Adipocyte (in vitro differentiated cells): Measurements from ENCODE around the gene MYL4.

Source experiments
- DNase-seq: peaks from one replicate; pipeline ENCODE4 v3.0.0-alpha.2; 2015; ENCODE audit warnings: low read depth
- H3K27me3 ChIP-seq: replicated peaks from 2 replicates; pipeline ENCODE4 v1.7.0; 2013; ENCODE audit warnings: mild to moderate bottlenecking, low read length, moderate library complexity; ENCODE audit not compliant: control insufficient read depth, insufficient read depth
- H3K36me3 ChIP-seq: 2 replicates; pipeline ENCODE4 v1.7.0; 2013; ENCODE audit warnings: low read length, mild to moderate bottlenecking, moderate library complexity; ENCODE audit not compliant: control insufficient read depth, insufficient read depth, severe bottlenecking
- H3K4me1 ChIP-seq: 2 replicates; pipeline ENCODE4 v1.7.0; 2013; ENCODE audit warnings: mild to moderate bottlenecking, low read length, moderate library complexity; ENCODE audit not compliant: control insufficient read depth, insufficient read depth
- H3K4me3 ChIP-seq: 2 replicates; pipeline ENCODE4 v1.7.0; 2013; ENCODE audit warnings: mild to moderate bottlenecking, low read length, moderate library complexity
- H3K9ac ChIP-seq: 2 replicates; pipeline ENCODE4 v1.7.0; 2013; ENCODE audit warnings: mild to moderate bottlenecking, low read length, moderate library complexity
- H3K9me3 ChIP-seq: 2 replicates; pipeline ENCODE4 v1.7.0; 2013; ENCODE audit warnings: mild to moderate bottlenecking, low read length, moderate library complexity; ENCODE audit not compliant: control insufficient read depth

MYL4 gene

DNA sequence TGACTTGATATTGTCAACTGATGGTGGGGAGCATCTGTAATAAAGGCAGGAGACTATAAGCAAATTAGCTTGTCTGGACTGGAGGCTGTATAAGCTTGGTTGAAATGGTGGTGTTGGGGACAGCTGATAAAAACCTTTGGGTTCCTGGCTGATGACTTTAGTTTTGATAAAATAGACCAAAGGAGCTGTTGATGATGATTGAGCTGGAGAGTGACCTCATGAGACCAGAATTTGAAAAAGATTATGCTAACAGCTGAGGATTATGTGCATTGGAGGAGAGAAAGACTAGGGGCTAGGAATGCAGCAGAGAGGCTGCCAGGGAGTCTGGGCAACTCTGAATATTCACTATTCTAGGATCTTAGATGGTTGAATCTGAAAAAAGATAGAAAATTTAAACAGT is 11.3 kb upstream of the MYL4 start:
- no peaks in the 10 kb centered on the region for H3K4me1 ChIP-seq
- H3K9ac ChIP-seq, result no peak overlapping the region
- no peaks in the 10 kb centered on the region for H3K27me3 ChIP-seq
- no peak overlapping the region for H3K4me3 ChIP-seq
- no peaks in the 10 kb centered on the region for H3K36me3 ChIP-seq
- H3K9me3 ChIP-seq, result no peaks in the 10 kb centered on the region
- DNase-seq, result no peak

DNA sequence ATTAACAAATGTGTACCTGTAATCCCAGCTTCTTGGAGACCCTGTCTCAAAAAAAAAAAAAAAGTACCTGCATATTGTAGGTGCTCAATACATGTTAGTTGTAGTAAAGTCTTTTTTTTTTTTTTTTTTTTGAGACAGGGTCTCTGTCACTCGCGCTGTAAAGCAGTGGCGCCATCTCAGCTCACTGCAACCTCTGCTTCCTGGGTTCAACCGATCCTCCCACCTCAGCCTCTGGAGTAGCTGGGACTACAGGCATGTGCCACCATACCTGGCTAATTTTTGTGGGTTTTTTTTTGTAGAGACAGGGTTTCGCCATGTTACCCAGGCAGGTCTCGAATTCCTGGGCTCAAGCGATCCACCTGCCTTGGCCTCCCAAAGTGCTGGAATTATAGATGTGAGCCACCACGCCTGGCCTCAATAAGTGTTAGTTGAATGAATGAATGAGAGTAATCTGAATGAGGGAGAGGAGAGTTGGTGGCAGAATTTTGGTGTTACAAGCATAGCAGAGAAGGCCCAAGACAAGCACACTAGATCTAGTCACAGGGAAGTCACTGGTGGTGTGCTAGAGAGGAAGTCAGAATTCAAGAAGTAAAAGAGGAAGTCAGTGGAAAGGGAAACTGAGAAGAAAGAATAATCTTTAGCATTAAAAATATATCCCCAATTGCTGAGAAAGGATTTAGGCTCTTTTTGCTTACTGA is 9.4 kb upstream of the MYL4 start:
- Histone ChIP-seq H3K9me3 (no peaks in the 10 kb centered on the region), H3K4me3 (no peak overlapping the region), H3K9ac (no peak overlapping the region), H3K4me1 (peaks cover 12% of the 10 kb centered on the region), H3K27me3 (no peaks in the 10 kb centered on the region), H3K36me3 (no peaks in the 10 kb centered on the region)
- no peak for DNase-seq

DNA sequence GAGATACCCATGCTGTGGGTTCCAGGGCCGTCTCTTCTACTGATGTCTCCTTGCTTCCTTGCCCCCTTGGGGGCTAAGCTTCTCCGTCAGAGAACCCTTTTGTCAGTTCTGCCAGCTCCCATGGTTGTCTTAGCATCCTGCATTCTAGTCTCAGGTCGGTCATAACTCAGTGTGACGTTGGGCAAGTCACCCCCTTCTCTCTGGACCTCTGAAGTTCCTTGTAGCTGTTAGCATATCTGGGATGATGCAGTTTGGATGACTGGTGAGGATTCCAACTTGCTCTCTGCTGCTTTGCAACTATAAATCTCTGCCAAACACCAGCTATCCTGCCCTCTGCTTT is 8.9 kb upstream of the MYL4 start:
- DNase-seq, result no peak
- H3K36me3 ChIP-seq, result no peaks in the 10 kb centered on the region
- H3K9ac ChIP-seq, result no peak overlapping the region
- no peaks in the 10 kb centered on the region for H3K27me3 ChIP-seq
- H3K4me3 ChIP-seq, result no peak overlapping the region
- no peaks in the 10 kb centered on the region for H3K9me3 ChIP-seq
- peaks cover 17% of the 10 kb centered on the region for H3K4me1 ChIP-seq

DNA sequence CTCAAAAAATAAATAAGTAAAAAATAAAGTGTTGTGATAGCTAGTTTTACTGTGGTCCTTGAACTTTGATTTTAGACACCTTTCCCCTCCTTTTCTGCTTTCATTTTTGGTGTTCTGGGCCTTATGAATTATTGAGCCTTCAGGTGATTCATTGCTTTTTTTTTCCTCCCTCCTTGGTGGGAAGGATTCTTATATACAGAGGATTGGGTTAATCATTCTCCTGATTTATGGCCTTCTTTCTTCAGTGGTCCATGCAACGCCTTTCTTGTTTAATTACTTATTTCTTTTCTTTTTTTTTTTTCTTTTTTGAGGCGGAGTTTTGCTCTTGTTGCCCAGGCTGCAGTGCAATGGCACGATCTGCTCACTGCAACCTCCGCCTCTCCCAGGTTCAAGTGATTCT is 8.0 kb upstream of the MYL4 start:
- no peaks in the 10 kb centered on the region for H3K36me3 ChIP-seq
- no peak for DNase-seq
- no peak overlapping the region for H3K4me3 ChIP-seq
- no peaks in the 10 kb centered on the region for H3K9me3 ChIP-seq
- peaks cover 25% of the 10 kb centered on the region for H3K4me1 ChIP-seq
- no peaks in the 10 kb centered on the region for H3K27me3 ChIP-seq
- no peak overlapping the region for H3K9ac ChIP-seq

DNA sequence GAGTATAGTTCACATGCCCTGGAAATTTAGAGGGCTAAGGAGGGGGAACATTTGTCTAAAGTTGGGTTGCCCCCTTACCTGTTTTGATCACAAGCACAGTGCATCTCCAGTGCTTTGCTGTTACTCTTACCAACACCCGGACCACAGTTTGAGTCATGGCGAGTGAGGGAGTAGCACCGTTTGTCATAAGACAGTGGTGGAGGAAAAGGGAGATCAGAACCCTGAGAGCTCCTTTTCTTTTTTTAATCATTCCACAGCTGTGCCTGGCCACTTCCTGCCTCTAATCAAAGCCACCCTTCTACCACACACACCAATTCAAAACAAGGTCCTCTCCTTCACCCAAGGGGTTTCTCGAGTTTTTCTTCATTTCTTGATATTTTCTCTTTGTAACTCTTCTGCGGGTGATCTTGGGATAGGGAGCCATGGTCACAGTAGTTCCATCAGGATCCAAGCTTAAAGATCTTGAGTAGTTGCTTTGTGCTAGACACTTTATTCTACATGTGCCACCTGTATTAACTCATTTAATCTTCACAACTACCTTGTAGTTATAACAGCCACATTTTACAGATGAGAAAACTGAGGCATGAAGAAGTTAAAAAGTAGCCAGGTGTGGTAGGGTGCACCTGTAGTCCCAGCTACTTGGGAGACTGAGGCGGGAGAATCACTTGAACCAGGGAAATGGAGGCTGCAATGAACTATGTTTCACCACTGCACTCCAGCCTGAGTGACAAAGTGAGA is 5.0 kb upstream of the MYL4 start:
- Histone ChIP-seq H3K4me1 (peaks cover 25% of the 10 kb centered on the region), H3K27me3 (no peaks in the 10 kb centered on the region), H3K9ac (no peak overlapping the region), H3K9me3 (no peaks in the 10 kb centered on the region), H3K36me3 (no peaks in the 10 kb centered on the region), H3K4me3 (peak overlapping the region; percentile 3)
- DNase-seq, result no peak

DNA sequence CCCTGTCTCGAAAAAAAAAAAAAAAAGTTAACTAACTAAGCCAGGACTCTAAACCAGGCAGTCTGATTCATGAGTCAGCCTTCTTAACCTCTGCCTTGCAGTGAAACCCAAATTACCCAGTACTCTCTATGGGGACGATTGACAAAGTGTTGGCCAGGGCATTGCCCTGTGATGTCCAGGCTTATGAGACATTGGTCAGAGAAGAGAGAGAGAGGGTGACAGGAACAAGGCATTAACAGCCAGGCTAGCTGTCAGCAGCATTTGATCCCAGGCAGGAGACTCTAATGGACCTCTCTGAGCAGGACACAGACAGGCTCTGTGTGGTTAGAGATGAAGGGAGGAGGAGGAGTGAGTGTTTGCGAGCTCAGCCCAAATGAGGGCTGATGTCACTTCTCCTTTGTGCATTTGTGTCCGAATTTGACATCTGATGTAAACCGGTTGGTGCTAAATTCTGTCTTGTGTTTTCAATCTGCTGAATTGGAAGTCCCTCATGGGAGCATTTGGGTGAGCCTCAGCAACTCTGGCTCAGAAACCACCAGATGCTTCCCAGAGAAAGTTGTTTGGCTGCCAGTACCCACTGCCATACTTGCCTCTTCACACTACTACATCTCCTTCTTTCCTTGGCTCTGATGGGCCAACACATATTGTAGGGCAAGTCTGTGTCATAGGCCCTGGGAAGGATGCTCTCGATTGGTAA is 4.3 kb upstream of the MYL4 start:
- H3K27me3 ChIP-seq, result no peaks in the 10 kb centered on the region
- peaks cover 25% of the 10 kb centered on the region for H3K4me1 ChIP-seq
- H3K9me3 ChIP-seq, result no peaks in the 10 kb centered on the region
- H3K4me3 ChIP-seq, result peak overlapping the region; percentile 3
- no peak overlapping the region for H3K9ac ChIP-seq
- peak; percentile 46 for DNase-seq
- H3K36me3 ChIP-seq, result no peaks in the 10 kb centered on the region

DNA sequence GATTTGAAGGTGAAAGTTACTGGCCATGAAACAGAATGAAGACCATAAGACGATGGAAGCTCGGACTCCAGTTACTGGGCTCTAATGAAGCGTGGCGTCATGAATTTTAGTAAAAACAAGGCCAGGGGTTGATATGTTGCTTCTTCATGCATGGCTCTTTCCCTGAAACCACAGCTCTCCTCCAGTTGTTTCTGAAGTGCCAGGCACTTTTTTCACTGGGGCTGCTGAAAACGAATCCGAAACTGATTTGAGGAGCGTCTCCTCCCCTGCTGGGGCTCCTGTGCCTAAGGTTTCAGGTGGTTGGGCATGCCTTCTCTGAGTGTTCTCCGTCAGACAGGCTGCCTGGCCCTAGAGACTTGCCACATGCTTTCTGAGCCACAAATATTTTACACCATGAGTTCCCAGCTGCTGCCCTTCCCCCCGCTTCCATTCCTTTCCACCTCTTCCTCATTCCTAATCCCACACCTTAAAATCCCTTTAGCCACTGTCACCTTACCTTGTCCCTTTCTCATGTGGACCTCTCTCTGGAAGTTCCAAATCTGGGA is 3.7 kb upstream of the MYL4 start:
- Histone ChIP-seq H3K4me3 (peak overlapping the region; percentile 5), H3K4me1 (peaks cover 25% of the 10 kb centered on the region)
- DNase-seq, result peak; percentile 75

DNA sequence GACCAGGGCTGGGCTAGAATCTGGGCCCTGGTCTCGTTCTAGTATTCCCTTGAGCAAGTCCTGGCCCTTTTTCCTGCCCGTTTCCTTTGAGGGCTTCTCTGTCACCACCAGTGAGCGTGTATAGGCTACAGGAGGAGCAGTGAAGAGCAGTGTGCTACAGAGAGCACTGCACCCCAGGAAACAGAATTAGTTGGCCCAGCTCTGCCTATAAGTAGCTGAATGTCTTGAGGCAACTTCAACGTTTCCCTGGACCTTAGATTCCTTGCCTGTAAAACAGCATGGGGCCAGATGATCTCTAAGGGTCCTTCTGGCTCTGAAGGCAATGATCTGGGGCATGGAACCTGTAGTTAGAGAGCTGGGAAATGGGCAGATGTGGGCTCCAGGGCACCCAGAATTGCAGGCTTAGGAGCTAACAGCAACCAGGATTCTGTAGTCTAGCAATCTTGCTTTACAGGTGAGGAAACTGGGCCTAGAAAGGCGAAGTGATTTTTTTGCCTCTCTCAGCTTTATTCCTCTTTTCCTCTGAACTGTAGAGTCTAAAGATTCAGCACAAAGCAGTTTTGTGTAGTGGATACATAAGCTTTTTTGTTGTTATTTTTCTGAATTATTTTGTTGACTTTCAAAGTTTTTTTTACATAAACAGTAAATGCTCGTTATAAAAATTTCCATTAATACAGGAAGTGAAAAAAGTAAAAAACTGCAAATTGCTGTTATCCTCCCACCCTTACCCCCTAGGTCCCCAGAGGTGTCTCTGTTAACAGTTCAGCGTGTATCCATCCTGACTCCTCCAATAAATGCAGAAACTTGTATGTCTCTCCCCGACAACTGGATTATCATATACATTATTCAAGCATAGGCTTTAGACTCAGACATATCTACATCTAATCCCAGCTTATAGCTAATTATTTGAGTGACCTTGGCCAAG is 1.7 kb upstream of the MYL4 start:
- Histone ChIP-seq H3K36me3 (no peaks in the 10 kb centered on the region), H3K27me3 (no peaks in the 10 kb centered on the region), H3K9me3 (no peaks in the 10 kb centered on the region), H3K4me1 (peaks cover 25% of the 10 kb centered on the region), H3K4me3 (no peak overlapping the region), H3K9ac (no peak overlapping the region)
- no peak for DNase-seq

More for the DNA sequence above, 3.7 kb upstream of the MYL4 start:
- Histone ChIP-seq H3K9me3 (no peaks in the 10 kb centered on the region), H3K27me3 (no peaks in the 10 kb centered on the region), H3K36me3 (no peaks in the 10 kb centered on the region), H3K9ac (no peak overlapping the region)

DNA sequence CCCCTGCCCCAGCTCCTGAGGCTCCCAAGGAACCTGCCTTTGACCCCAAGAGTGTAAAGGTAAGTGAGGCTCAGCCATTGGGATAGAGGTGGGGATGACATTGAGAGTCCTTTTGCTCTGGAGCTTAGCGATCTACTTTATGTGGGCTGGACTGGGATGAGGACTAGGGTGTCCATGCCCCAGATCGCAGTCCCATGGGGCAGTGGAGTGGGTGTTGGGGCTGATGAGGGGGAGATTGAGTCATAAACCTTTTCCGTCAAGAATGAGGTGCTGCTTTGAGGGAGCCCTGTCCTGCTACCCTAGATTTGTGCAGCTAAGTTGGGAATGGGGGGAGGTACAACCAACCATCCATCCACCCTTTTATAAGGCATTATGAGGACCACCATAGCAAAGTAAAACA is 351 bp downstream of the MYL4 start:
- H3K9me3 ChIP-seq, result no peaks in the 10 kb centered on the region
- H3K4me1 ChIP-seq, result peaks cover 15% of the 10 kb centered on the region
- no peak for DNase-seq
- H3K4me3 ChIP-seq, result no peak overlapping the region
- no peaks in the 10 kb centered on the region for H3K27me3 ChIP-seq
- no peaks in the 10 kb centered on the region for H3K36me3 ChIP-seq
- no peak overlapping the region for H3K9ac ChIP-seq

DNA sequence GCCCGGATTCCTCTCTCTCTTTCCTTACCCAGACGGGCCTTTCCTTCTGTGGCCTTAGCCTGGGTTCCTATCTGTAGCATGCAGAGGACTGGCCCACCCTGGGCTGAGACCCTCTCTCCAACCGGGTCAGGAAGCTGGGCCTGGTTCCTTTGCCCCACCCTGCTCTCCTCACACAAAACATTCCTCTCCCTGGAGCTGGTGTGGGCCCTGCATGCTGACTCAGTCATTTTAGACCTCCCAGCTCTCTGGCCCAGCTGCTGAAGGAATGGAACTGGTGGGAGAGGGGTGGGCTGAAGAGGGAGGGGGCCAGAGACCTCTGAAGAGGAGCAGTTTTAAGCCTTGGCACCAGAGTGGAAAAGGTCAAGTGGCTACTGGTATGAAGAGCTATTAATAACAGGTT is 957 bp downstream of the MYL4 start:
- H3K27me3 ChIP-seq, result no peaks in the 10 kb centered on the region
- H3K9ac ChIP-seq, result no peak overlapping the region
- peaks cover 9% of the 10 kb centered on the region for H3K4me1 ChIP-seq
- no peak for DNase-seq
- H3K9me3 ChIP-seq, result no peaks in the 10 kb centered on the region
- no peak overlapping the region for H3K4me3 ChIP-seq
- H3K36me3 ChIP-seq, result no peaks in the 10 kb centered on the region
